ENCODE measurements around the gene OR10G8.

OR10G8 gene

DNA sequence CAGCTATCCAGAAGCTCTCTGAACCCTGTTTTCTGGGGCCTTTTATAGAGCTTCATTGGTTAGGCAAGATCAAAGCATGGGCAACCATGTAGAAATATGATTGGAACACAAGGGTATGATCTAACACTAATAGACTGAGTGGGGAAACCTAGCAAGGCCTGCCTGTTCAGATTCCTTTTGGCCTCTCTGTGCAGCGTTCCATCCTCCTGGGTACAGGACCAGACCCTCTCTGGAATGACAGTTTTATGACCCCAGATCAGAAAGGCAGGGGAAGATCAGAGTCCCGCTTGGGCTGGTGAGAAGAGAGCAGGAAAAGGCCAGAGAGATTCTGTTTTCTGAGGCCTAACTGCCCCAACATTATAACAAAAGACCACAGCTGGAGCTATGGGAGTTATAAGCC, 52.0 kb downstream of the OR10G8 start:
- DNase-seq (ENCODE audit: low read depth in 2 of 2) = no peak

DNA sequence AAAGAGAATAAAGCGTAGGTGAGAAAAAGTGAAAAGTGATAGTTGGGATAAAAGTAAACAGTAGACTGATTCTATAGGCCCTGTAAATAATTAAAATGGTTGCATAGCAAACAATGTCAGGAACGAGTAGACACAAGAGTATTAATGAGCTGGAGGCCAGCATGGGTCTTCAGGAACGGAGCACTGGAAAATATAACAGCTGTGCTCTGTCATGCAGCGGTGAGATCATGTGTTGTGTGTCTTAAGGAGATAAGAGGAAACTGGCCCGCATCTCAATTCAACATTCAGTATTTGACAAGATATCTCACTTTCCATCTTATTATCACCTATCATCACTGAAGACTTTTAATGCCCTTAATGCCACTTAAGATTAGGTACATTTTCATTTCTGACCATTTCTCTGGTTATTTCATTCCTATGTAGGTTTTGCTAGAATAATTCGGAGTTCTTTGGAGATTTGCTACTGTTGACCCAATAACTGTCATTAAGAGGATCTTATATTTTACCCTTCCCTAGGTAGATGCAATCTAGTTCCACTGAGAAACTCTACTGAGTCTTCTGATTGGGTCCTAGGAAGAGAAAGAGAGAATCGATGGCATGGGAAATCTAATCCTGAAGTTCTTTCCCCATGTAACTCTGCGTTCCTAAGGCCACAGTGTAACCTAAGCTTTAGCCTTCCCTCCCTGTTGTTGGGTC, 53.2 kb downstream of the OR10G8 start:
- no peak for DNase-seq (ENCODE audit: low read depth in 2 of 2)

Measured in stimulated activated CD8-positive, alpha-beta memory T cell treated with anti-CD3 and anti-CD28 coated beads, Interleukin-2, amount 100 ng/mL, for 48 hours (primary cell).